Measurements from ENCODE around the gene TINAGL1. TPM values are rescaled to one million over a fixed set of nuclear protein-coding genes. Genes with fewer than 3 reads are reported as not detected.

The TINAGL1 gene
- total and polyA plus RNA-seq, 10 of the 15 experiments (the other 5 are each of a cell fraction or from before 2014, with no cell fraction given) = 0.20 to 0.49 (median 0.23) TPM; not detected in 7

- TF ChIP-seq, protein P1, sequence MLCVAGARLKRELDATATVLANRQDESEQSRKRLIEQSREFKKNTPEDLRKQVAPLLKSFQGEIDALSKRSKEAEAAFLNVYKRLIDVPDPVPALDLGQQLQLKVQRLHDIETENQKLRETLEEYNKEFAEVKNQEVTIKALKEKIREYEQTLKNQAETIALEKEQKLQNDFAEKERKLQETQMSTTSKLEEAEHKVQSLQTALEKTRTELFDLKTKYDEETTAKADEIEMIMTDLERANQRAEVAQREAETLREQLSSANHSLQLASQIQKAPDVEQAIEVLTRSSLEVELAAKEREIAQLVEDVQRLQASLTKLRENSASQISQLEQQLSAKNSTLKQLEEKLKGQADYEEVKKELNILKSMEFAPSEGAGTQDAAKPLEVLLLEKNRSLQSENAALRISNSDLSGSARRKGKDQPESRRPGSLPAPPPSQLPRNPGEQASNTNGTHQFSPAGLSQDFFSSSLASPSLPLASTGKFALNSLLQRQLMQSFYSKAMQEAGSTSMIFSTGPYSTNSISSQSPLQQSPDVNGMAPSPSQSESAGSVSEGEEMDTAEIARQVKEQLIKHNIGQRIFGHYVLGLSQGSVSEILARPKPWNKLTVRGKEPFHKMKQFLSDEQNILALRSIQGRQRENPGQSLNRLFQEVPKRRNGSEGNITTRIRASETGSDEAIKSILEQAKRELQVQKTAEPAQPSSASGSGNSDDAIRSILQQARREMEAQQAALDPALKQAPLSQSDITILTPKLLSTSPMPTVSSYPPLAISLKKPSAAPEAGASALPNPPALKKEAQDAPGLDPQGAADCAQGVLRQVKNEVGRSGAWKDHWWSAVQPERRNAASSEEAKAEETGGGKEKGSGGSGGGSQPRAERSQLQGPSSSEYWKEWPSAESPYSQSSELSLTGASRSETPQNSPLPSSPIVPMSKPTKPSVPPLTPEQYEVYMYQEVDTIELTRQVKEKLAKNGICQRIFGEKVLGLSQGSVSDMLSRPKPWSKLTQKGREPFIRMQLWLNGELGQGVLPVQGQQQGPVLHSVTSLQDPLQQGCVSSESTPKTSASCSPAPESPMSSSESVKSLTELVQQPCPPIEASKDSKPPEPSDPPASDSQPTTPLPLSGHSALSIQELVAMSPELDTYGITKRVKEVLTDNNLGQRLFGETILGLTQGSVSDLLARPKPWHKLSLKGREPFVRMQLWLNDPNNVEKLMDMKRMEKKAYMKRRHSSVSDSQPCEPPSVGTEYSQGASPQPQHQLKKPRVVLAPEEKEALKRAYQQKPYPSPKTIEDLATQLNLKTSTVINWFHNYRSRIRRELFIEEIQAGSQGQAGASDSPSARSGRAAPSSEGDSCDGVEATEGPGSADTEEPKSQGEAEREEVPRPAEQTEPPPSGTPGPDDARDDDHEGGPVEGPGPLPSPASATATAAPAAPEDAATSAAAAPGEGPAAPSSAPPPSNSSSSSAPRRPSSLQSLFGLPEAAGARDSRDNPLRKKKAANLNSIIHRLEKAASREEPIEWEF (IDR thresholded peaks at IDR 0.05; ENCODE audit: insufficient replicate concordance, low read depth, low read length) = no peak
- TF ChIP-seq TCF12 (IDR thresholded peaks at IDR 0.05; ENCODE audit: low read depth, low read length) = no peak
- TF ChIP-seq PAX8 (IDR thresholded peaks at IDR 0.05) = no peak
These were observed 24.3 kb downstream of the TINAGL1 start (continued) for GRCh38 chr1:31600641-31601040.

- H3K9me3 ChIP-seq (replicated peaks; ENCODE audit: control insufficient read depth, insufficient read depth, low read length) = peaks cover 3% of the 10 kb centered on the region; the same call in 2 of the 3 replicates
- SMC1A ChIA-PET (ENCODE audit: uncharacterized antibody, unreplicated experiment) = no interaction called here
- no peaks in the 10 kb centered on the region for H3K36me3 ChIP-seq (ENCODE audit: control insufficient read depth in 2 of 2, insufficient read depth in 2 of 2, low read length in 1 of 2)
- no peak overlapping the region for H3K4me3 ChIP-seq
- no peaks in the 10 kb centered on the region for H3K27me3 ChIP-seq (replicated peaks in 1 of 2; ENCODE audit: control insufficient read depth in 2 of 2, insufficient read depth in 2 of 2, low read length in 1 of 2)
- no peak overlapping the region for H3K9ac ChIP-seq (ENCODE audit: control insufficient read depth, insufficient read depth, low read length)
- intact Hi-C loops (cut with micrococcal nuclease; ENCODE audit: unreplicated experiment) = no loop called here
- no peak overlapping the region for H2AFZ ChIP-seq (ENCODE audit: control insufficient read depth, low read depth, low read length)
- DNase-seq (ENCODE audit: low read depth, low spot score) (no peak), ATAC-seq (no peak), FAIRE-seq (no peak)
- WGBS (ENCODE audit: insufficient coverage, insufficient replicate concordance, low lambda C conversion rate, missing lambda C conversion rate) = 76% methylated on average over 2 of the region's 2 CpGs
- RAD21 ChIA-PET (ENCODE audit: unreplicated experiment) = interaction anchor here (0.8 kb wide), 1 partner anchor 181 kb away, joined by 3 read pairs; no protein-coding TSS in a partner anchor
- in situ Hi-C loops (cut with MboI) = no loop called here
- no peak overlapping the region for H3K27ac ChIP-seq (ENCODE audit: control insufficient read depth, insufficient read depth)
- no TSS peak for BruUV-seq (replicated peaks)
- no peaks in the 10 kb centered on the region for H4K20me1 ChIP-seq (ENCODE audit: control insufficient read depth, insufficient read depth)
- H3K4me1 ChIP-seq (ENCODE audit: control insufficient read depth, insufficient read depth, low read length) = peaks cover 11% of the 10 kb centered on the region
- CTCF ChIA-PET = interaction anchor here (1.0 to 2.2 kb wide), 4 partner anchors 8 to 36 kb away, joined by 3 to 10 read pairs (median 6); no protein-coding TSS in a partner anchor
- H3K79me2 ChIP-seq (ENCODE audit: control insufficient read depth, insufficient read depth, low read length) = no peaks in the 10 kb centered on the region
- H3K4me2 ChIP-seq (ENCODE audit: control insufficient read depth, insufficient read depth) = no peak overlapping the region
- POLR2A ChIA-PET = interaction anchor here (0.6 kb wide), 1 partner anchor 693 kb away, joined by 3 read pairs; no protein-coding TSS in a partner anchor
- TF ChIP-seq CEBPB (IDR thresholded peaks at IDR 0.05; ENCODE audit: borderline replicate concordance in 1 of 2, low read depth in 2 of 2, low read length in 2 of 2) = no peak
- no peak for TF ChIP-seq MTA2 (IDR thresholded peaks at IDR 0.05; ENCODE audit: low read depth)
- no peak for TF ChIP-seq ZBED1 (IDR thresholded peaks at IDR 0.05; ENCODE audit: borderline replicate concordance)
- TF ChIP-seq NFXL1 (IDR thresholded peaks at IDR 0.05; ENCODE audit: borderline replicate concordance) = no peak
- TF ChIP-seq CBX5 (IDR thresholded peaks at IDR 0.05; ENCODE audit: low read depth) = no peak
- no peak for TF ChIP-seq BHLHE40 (IDR thresholded peaks at IDR 0.05; ENCODE audit: borderline replicate concordance in 1 of 2, low read depth in 2 of 2, low read length in 1 of 2)
- no peak for TF ChIP-seq KAT2A (conservative IDR thresholded peaks at IDR 0.05; ENCODE audit: control insufficient read depth, low read depth, low read length)
- TF ChIP-seq, protein P2, sequence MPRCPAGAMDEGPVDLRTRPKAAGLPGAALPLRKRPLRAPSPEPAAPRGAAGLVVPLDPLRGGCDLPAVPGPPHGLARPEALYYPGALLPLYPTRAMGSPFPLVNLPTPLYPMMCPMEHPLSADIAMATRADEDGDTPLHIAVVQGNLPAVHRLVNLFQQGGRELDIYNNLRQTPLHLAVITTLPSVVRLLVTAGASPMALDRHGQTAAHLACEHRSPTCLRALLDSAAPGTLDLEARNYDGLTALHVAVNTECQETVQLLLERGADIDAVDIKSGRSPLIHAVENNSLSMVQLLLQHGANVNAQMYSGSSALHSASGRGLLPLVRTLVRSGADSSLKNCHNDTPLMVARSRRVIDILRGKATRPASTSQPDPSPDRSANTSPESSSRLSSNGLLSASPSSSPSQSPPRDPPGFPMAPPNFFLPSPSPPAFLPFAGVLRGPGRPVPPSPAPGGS (IDR thresholded peaks at IDR 0.05; ENCODE audit: borderline replicate concordance, insufficient read depth, low read depth, low read length, poor library complexity, severe bottlenecking) = no peak
- TF ChIP-seq, protein P3, sequence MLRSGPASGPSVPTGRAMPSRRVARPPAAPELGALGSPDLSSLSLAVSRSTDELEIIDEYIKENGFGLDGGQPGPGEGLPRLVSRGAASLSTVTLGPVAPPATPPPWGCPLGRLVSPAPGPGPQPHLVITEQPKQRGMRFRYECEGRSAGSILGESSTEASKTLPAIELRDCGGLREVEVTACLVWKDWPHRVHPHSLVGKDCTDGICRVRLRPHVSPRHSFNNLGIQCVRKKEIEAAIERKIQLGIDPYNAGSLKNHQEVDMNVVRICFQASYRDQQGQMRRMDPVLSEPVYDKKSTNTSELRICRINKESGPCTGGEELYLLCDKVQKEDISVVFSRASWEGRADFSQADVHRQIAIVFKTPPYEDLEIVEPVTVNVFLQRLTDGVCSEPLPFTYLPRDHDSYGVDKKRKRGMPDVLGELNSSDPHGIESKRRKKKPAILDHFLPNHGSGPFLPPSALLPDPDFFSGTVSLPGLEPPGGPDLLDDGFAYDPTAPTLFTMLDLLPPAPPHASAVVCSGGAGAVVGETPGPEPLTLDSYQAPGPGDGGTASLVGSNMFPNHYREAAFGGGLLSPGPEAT (IDR thresholded peaks at IDR 0.05; ENCODE audit: low read depth) = no peak
- TF ChIP-seq MEF2A (IDR thresholded peaks at IDR 0.05; ENCODE audit: insufficient read depth, low read depth, low read length) = no peak
These were observed 25.8 kb downstream of the TINAGL1 start for GRCh38 chr1:31602081-31602480.

Measured in GM12878 (cell line).